GM15510 (cell line): ENCODE data around the gene TNS4.

ENCODE experiments used
- POLR2A ChIP-seq: IDR thresholded peaks from 3 replicates; pipeline ENCODE4 v1.6.1; 2011; ENCODE audit warnings: borderline replicate concordance; ENCODE audit not compliant: insufficient read length; ENCODE audit errors: extremely low read depth

The TNS4 gene

DNA sequence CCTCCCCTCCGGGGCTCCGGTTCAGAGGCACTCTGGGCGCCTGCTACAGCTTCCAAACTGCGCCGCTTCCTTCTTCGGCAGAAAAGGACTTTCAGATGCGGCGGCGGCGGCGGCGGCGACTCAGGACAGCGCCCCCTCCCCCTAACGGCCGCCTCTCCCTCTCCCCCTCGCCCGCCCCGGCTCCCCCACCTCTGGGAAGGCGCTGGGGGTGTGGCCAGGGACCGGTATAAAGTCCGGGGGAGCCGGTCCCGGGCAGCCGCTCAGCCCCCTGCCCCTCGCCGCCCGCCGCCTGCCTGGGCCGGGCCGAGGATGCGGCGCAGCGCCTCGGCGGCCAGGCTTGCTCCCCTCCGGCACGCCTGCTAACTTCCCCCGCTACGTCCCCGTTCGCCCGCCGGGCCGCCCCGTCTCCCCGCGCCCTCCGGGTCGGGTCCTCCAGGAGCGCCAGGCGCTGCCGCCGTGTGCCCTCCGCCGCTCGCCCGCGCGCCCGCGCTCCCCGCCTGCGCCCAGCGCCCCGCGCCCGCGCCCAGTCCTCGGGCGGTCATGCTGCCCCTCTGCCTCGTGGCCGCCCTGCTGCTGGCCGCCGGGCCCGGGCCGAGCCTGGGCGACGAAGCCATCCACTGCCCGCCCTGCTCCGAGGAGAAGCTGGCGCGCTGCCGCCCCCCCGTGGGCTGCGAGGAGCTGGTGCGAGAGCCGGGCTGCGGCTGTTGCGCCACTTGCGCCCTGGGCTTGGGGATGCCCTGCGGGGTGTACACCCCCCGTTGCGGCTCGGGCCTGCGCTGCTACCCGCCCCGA is 58.0 kb downstream of the TNS4 start, which contains the start of gene IGFBP4:
TSS of gene IGFBP4 (plus strand) at position 255 of the 792 bp plus-strand sequence. CDS start at position 541, 286 bp downstream.
- TF ChIP-seq POLR2A = no peak

- TF ChIP-seq POLR2A = no peak
Observed at GRCh38 chr17:40442392-40443195, 58.8 kb downstream of the TNS4 start.

DNA sequence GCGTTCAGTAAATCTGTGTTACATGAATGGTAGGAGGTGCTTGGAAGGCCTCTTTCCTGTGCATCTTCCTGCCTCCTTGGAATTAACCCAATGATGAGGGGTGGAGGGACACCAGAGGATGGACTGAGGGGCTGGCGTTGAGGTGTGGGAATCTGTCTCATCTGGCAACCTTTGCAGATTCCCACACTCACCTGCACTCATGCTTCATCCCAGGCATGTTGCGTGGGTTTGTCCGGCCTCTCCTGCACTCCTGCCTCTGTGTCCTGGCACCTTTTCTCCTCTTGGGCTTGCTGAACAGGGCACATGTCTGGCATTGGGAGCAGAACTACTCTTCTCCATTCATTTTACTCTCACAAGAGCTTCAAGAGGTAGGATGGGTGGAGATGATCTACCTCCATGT is 61.3 kb downstream of the TNS4 start:
- no peak for TF ChIP-seq POLR2A

DNA sequence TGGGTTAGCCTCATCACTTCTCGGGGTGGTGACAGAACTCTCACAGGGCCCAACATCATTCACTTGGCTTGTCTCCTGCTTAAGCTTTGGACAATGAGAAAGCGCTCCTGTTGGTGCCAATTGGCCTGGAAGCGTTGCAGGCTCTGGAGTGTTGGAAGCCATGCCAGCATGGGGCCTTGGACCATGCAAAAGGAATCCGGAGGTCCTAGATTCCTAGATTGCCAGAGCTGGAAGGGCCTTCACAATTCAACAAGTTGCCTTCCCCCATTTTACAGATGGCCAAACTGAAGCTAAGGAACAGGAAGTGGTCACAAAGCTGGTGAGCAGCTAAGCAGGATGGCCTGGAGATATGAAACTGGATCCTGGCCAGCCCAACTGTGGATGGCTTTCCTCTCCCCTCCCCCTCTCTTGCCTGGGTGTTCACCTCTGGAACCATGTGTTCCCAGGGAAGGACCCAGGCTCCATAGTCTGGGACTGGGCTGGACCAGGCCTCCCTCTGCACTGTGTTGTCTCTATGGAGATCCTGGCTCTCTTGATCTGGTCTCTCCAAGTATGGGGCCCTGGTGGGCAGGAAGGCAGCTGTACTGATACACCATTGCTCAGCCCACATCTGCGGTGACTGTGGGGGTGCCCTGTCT is 64.2 kb downstream of the TNS4 start:
- TF ChIP-seq POLR2A = no peak

GRCh38 chr17:40436636-40437035 is 64.8 kb downstream of the TNS4 start:
- no peak for TF ChIP-seq POLR2A

DNA sequence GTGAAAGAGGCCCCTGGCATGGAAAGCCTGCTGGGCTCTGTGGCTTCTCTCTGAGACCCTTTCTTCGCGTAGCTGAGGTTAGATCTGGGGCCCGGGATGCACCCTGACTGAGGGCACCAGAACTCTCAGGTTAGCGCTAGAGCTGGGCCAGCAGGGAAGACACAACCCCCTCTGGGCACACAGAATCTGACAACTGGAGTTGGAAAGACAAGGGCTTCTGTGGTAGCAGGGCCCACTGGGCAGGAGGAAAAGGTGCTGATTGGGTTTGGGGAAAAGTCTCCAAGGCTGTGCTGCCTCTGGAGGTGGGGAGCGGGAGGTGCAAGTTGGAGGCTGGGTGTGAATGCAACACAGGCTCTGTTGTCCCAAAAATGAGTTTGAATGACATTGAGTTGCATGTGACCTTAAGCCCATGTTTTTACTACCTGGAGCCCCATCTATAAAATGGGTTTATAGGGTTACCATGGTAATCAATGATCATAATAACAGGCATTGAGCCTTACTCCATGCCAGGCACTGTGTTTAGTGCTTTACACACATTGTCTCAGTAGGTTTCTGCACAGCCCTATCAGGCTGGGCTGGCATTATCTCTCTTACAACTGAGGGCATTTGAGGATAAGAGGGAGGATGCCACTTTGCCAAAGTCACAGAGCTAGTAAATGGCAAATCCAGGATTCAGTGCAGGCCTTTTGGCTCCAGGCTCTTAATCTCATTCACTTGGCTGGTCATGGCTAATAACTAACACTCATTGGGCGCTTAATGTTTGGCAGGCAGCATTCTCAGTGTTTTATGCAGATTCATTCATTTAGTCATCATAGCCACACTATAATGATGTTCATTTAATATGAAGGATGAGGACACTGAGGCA is 67.6 kb downstream of the TNS4 start:
- TF ChIP-seq POLR2A = no peak

DNA sequence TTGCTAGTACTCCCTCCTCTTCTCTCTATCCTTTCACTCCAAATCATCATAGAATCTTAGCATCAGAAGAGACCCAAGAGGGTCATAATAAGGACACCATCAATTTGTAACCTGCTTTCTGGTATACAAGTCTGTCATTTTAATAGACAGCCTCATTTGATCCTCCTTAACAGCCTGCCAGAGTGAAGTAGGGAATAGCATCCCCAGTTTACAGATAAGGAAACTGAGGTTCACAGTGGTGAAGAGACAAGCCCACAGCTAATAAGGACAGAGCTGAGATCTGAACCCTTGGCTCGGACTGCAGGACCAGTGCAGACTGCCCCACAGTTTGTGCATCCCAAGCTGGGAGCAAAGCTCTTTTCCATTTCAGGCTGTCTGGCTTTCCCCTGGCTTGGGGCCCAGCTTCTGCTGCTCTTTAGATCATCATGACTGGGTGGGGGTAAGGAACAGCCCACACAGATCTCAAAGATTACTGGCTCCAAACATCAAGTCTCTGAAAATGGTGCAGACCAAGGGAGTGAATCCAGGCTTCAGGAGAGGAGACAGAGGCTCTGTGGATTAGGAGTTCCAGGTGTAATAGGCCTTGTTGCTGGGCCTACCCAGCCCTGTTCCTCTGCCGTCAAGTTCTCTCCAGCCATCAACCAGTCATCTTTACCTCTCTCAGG is 68.4 kb downstream of the TNS4 start:
- no peak for TF ChIP-seq POLR2A

GRCh38 chr17:40431231-40431602 is 70.2 kb downstream of the TNS4 start:
- TF ChIP-seq POLR2A = no peak

- no peak for TF ChIP-seq POLR2A
Observed at GRCh38 chr17:40430272-40431230, 70.9 kb downstream of the TNS4 start.

DNA sequence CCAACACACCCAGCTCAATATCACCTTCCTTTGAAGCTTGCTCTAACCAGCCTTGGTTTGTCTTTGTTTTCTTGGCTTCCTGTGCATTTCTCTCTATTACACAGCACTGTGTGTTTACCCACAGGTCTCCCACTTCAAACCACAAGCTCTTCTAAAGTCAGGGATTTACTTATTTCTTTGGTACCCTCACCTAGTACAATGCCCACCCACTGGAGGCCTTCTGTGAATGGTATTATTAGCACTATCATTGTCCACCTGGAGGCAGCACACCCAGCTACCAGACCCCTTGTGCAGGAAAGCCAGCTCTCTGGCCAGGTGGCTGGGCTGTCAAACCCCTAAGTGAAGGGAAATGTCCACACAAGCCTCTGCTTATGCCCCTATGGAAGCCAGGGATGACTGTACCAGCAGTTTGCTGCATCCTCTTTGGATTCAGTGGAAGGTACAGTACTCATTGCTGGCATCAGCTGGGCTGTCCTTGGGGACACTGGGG is 74.4 kb downstream of the TNS4 start:
- TF ChIP-seq POLR2A = no peak
